K562 (cell line): Measurements from ENCODE around the gene TMEM129. TPM values are rescaled to one million over a fixed set of nuclear protein-coding genes. Genes with fewer than 3 reads are reported as not detected.

Source experiments
- BRCA1 ChIP-seq, 2 experiments: fragments of 450-650 bp in 1 of 2; sonication (generic) in 1 of 2; formaldehyde crosslinking in 1 of 2; IDR thresholded peaks; 2 replicates each; pipeline versions ENCODE4 v1.5.0 to v1.6.1; 2017 to 2020; ENCODE audit warnings: mild to moderate bottlenecking in 1 of 2, missing genetic modification reagents in 1 of 2
- CBX5 ChIP-seq: IDR thresholded peaks from 2 replicates; pipeline ENCODE4 v1.6.1; 2014; ENCODE audit warnings: low read depth, borderline replicate concordance
- CBX8 ChIP-seq: fragments of 200-600 bp; sonication (generic); IDR thresholded peaks from 2 replicates; pipeline ENCODE4 v1.6.1; 2012; ENCODE audit warnings: borderline replicate concordance, mixed run types, low read depth, mild to moderate bottlenecking, moderate library complexity, mixed read lengths, low read length, control low read depth, inconsistent platforms; ENCODE audit not compliant: poor library complexity, severe bottlenecking; ENCODE audit errors: extremely low read depth
- CC2D1A ChIP-seq: fragments of 450-650 bp; IDR thresholded peaks from 2 replicates; pipeline ENCODE4 v1.6.1; 2017; ENCODE audit warnings: mild to moderate bottlenecking
- HCFC1 ChIP-seq: IDR thresholded peaks from 2 replicates; pipeline ENCODE4 v1.6.1; 2012; ENCODE audit warnings: low read depth, low read length, improper control_type of control experiment
- HDAC1 ChIP-seq, 2 experiments: fragments of 450-650 bp; IDR thresholded peaks; 2 replicates each; pipeline ENCODE4 v1.6.1; 2016 to 2017; ENCODE audit warnings: inconsistent platforms in 1 of 2, mild to moderate bottlenecking in 1 of 2, moderate library complexity in 1 of 2
- MCM2 ChIP-seq: fragments of 450-650 bp; IDR thresholded peaks from 2 replicates; pipeline ENCODE4 v1.6.1; 2017; ENCODE audit warnings: low read depth, mild to moderate bottlenecking
- MTA2 ChIP-seq: fragments of 450-650 bp; IDR thresholded peaks from 2 replicates; pipeline ENCODE4 v1.6.1; 2016; ENCODE audit warnings: low read depth
- NCOA1 ChIP-seq: fragments of 450-650 bp; IDR thresholded peaks from 2 replicates; pipeline ENCODE4 v1.6.1; 2016; ENCODE audit warnings: low read depth
- RBBP5 ChIP-seq: fragments of 200-600 bp; sonication (generic); IDR thresholded peaks from 2 replicates; pipeline ENCODE4 v1.6.1; 2012; ENCODE audit warnings: borderline replicate concordance, mild to moderate bottlenecking, low read length, control low read depth, inconsistent platforms; ENCODE audit not compliant: insufficient read depth, poor library complexity, severe bottlenecking
- RBM14 ChIP-seq: fragments of 200-400 bp; formaldehyde crosslinking; IDR thresholded peaks from 2 replicates; pipeline ENCODE4 v1.6.1; 2018; ENCODE audit warnings: low read depth, mild to moderate bottlenecking, low read length, moderate library complexity, borderline replicate concordance; ENCODE audit not compliant: insufficient read depth
- SMAD2 ChIP-seq: fragments of 150-350 bp; IDR thresholded peaks from 2 replicates; pipeline ENCODE4 v1.6.1; 2014; ENCODE audit warnings: low read depth, mild to moderate bottlenecking, low read length
- SMARCC2 ChIP-seq: fragments of 450-650 bp; IDR thresholded peaks from 2 replicates; pipeline ENCODE4 v1.6.1; 2017; ENCODE audit warnings: antibody characterized with exemption, moderate library complexity, mild to moderate bottlenecking, low read depth
- SMARCE1 ChIP-seq: fragments of 450-650 bp; IDR thresholded peaks from 2 replicates; pipeline ENCODE4 v1.7.1; 2016; ENCODE audit warnings: mild to moderate bottlenecking
- STAG1 ChIP-seq: sonication (generic); formaldehyde crosslinking; IDR thresholded peaks from 2 replicates; pipeline ENCODE4 v1.5.0; 2020; ENCODE audit warnings: missing genetic modification reagents, borderline replicate concordance
- TAL1 ChIP-seq: fragments of 450-650 bp; IDR thresholded peaks from 2 replicates; pipeline ENCODE4 v1.6.1; 2016; ENCODE audit warnings: mild to moderate bottlenecking
- ZFX ChIP-seq: sonication (generic); formaldehyde crosslinking; IDR thresholded peaks from 2 replicates; pipeline ENCODE4 v1.8.0; 2022; ENCODE audit warnings: mild to moderate bottlenecking, missing genetic modification reagents, moderate library complexity
- ZNF146 ChIP-seq: IDR thresholded peaks from one replicate; pipeline ENCODE4 v1.6.1; 2018; ENCODE audit warnings: missing compliant biosample characterization; ENCODE audit not compliant: unreplicated experiment
- ZNF354B ChIP-seq: fragments of 250-450 bp; sonication (Bioruptor Pico); IDR thresholded peaks from 2 replicates; pipeline ENCODE4 v1.4.0; 2020
- ZNF408 ChIP-seq: fragments of 250-450 bp; sonication (Bioruptor Pico); IDR thresholded peaks from 2 replicates; pipeline ENCODE4 v1.4.0; 2020; ENCODE audit warnings: low read depth, mild to moderate bottlenecking, moderate library complexity
- ZNF75A ChIP-seq: fragments of 450-650 bp; formaldehyde crosslinking; IDR thresholded peaks from 2 replicates; pipeline ENCODE4 v1.4.0; 2020; ENCODE audit warnings: mild to moderate bottlenecking
- ZSCAN29 ChIP-seq: fragments of 450-650 bp; IDR thresholded peaks from 2 replicates; pipeline ENCODE4 v1.6.1; 2017
- polyA plus RNA-seq, 8 experiments: library from polyadenylated mRNA; depleted of rRNA in 4 of 8; stranded (reverse) in 5 of 8; unstranded in 3 of 8; fragments of >200 nt; fragmentation: Nextera tagmentation in 2 of 8; fragmentation: Illumina TruSeq in 1 of 8; extraction: Ambion mirVana in 2 of 8; extraction: Trizol in 1 of 8; gene quantifications; 2 replicates each; pipeline versions ENCODE4 v1.2.1 to v1.2.3, GENCODE V29; 2011 to 2014; ENCODE audit warnings: inconsistent platforms in 1 of 8, missing spikeins in 1 of 8
- total RNA-seq, 7 experiments: library from RNA; depleted of rRNA in 6 of 7; stranded (reverse); fragments of >200 nt in 6 of 7; fragmentation: Illumina TruSeq in 2 of 7; extraction: Trizol in 2 of 7; gene quantifications; 2 replicates each; pipeline versions ENCODE4 v1.2.1 to v1.2.3, GENCODE V29; 2011 to 2021; ENCODE audit warnings: low replicate concordance in 1 of 7
- TF ChIP-seq, protein P1 (sequence below): sonication (generic); formaldehyde crosslinking; IDR thresholded peaks from 2 replicates; pipeline ENCODE4 v1.8.0; 2022; ENCODE audit warnings: mild to moderate bottlenecking, missing genetic modification reagents
- TF ChIP-seq, protein P2 (sequence below): fragments of 250-450 bp; sonication (Bioruptor Pico); IDR thresholded peaks from 2 replicates; pipeline ENCODE4 v1.8.0; 2022; ENCODE audit warnings: inconsistent platforms

The TMEM129 gene
- total and polyA plus RNA-seq, 9 of the 15 experiments (the other 6 are each of a cell fraction or from before 2014, with no cell fraction given), result 0.34 to 47.2 (median 18.8) TPM

DNA sequence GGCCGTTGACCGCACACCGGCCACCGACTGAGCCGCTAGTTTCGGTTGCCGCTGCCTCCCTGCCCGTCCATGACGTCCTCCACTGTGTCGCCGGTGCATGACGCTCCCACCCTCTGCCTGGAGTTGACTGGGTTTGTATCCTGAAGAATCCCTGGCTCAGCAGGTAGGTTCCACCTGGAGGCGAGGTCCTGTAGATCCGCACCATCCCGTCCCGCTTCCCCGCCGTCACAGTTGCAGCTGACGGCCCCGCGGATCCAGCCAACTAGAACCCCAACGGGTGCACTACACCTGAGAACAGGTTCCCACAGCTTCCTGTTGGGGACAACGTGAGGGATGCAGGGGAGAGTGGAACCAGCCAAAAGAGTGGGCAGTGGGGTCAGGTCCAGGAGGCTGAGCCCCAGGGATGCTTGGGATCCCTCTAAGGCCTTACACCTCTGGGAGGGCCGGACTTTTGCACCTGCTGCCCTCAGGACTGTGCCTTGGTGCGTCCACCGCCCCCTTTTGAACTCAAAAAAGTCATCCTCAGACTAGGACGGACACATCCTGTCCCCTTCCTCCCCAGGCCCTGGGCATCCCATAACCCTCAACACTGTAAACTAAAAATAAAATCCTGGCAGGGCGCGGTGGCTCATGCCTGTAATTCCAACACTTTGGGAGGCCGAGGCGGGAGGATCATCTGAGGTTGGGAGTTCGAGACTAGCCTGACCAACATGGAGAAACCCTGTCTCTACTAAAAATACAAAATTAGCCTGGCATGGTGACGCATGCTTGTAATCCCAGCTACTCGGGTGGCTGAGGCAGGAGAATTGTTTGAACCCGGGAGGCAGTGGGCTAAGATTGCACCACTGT is 7.9 kb downstream of the TMEM129 start (continued):
- TF ChIP-seq, protein P1, sequence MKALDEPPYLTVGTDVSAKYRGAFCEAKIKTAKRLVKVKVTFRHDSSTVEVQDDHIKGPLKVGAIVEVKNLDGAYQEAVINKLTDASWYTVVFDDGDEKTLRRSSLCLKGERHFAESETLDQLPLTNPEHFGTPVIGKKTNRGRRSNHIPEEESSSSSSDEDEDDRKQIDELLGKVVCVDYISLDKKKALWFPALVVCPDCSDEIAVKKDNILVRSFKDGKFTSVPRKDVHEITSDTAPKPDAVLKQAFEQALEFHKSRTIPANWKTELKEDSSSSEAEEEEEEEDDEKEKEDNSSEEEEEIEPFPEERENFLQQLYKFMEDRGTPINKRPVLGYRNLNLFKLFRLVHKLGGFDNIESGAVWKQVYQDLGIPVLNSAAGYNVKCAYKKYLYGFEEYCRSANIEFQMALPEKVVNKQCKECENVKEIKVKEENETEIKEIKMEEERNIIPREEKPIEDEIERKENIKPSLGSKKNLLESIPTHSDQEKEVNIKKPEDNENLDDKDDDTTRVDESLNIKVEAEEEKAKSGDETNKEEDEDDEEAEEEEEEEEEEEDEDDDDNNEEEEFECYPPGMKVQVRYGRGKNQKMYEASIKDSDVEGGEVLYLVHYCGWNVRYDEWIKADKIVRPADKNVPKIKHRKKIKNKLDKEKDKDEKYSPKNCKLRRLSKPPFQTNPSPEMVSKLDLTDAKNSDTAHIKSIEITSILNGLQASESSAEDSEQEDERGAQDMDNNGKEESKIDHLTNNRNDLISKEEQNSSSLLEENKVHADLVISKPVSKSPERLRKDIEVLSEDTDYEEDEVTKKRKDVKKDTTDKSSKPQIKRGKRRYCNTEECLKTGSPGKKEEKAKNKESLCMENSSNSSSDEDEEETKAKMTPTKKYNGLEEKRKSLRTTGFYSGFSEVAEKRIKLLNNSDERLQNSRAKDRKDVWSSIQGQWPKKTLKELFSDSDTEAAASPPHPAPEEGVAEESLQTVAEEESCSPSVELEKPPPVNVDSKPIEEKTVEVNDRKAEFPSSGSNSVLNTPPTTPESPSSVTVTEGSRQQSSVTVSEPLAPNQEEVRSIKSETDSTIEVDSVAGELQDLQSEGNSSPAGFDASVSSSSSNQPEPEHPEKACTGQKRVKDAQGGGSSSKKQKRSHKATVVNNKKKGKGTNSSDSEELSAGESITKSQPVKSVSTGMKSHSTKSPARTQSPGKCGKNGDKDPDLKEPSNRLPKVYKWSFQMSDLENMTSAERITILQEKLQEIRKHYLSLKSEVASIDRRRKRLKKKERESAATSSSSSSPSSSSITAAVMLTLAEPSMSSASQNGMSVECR, result peak; percentile 87; the same call in 1 of the 2 replicates
- TF ChIP-seq ZNF354B, result no peak
- TF ChIP-seq NCOA1, result 0 out of 2 replicates have a peak, but pooled peaks have one; percentile 14
- TF ChIP-seq CBX8, result no peak
- TF ChIP-seq ZFX, result peak; percentile 64; the same call in 1 of the 2 replicates
- no peak for TF ChIP-seq CBX5
- no peak for TF ChIP-seq MTA2
- TF ChIP-seq, protein P2, sequence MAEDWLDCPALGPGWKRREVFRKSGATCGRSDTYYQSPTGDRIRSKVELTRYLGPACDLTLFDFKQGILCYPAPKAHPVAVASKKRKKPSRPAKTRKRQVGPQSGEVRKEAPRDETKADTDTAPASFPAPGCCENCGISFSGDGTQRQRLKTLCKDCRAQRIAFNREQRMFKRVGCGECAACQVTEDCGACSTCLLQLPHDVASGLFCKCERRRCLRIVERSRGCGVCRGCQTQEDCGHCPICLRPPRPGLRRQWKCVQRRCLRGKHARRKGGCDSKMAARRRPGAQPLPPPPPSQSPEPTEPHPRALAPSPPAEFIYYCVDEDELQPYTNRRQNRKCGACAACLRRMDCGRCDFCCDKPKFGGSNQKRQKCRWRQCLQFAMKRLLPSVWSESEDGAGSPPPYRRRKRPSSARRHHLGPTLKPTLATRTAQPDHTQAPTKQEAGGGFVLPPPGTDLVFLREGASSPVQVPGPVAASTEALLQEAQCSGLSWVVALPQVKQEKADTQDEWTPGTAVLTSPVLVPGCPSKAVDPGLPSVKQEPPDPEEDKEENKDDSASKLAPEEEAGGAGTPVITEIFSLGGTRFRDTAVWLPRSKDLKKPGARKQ (CRISPR knock-in tag), result no peak
- no peak for TF ChIP-seq SMAD2
- TF ChIP-seq BRCA1 (IDR thresholded peaks at IDR 0.05), result no peak
- no peak for TF ChIP-seq BRCA1 (CRISPR knock-in tag; IDR thresholded peaks at IDR 0.05)
- TF ChIP-seq SMARCC2, result no peak
- no peak for TF ChIP-seq SMARCE1
- TF ChIP-seq ZNF75A, result no peak
- TF ChIP-seq TAL1, result no peak
- TF ChIP-seq ZSCAN29, result no peak
- TF ChIP-seq RBM14, result no peak
- TF ChIP-seq RBBP5, result peak; percentile 98
- TF ChIP-seq HDAC1 (IDR thresholded peaks at IDR 0.05), result 0 out of 4 replicates have a peak, but pooled peaks of 1 of the 2 experiments have one; percentile 9
- TF ChIP-seq STAG1 (CRISPR knock-in tag), result no peak
- no peak for TF ChIP-seq ZNF408
- TF ChIP-seq MCM2, result no peak
- no peak for TF ChIP-seq CC2D1A
- no peak for TF ChIP-seq ZNF146
- peak; percentile 3; the same call in 1 of the 2 replicates for TF ChIP-seq HCFC1
